ENCODE results near the gene TMEM108.

Gene TMEM108

GRCh38 chr3:133208184-133208583, 170.0 kb downstream of the TMEM108 start:
- H3K4me1 ChIP-seq (ENCODE audit: control insufficient read depth, insufficient read depth, low read length) = peaks cover 4% of the 10 kb centered on the region

DNA sequence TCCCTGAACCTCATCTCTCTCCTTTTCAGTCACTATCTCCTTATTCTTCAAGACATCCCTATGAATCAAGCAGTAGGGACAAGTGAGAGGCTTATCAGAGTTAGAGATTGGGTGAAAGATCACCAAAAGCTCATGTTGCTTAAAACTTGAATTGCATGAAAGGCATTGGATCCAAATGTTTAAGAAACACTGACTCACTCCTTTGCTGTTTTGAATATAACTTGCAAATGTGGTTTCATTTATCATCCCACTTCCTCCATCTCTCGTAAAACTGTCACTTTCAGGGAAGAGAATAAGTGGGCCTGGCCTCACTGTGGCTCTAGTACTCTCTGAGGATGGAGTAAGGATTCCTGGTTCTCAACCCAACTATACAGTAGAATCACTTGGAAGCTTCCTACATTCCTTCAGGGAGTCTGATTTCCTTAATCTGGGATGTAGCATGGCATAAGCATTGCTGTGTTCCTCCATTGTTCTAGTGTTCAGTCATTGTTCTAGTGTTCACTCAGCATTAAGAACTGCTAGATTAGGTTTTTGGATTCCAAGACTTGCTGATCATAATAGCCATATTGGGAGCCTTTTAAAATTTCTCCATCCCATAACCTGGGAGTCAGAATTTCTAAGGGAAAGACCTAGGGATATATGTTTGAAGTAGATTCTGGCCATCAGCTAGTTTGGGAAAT, 171.8 kb downstream of the TMEM108 start:
- Histone ChIP-seq H3K27me3 (ENCODE audit: control insufficient read depth, insufficient read depth, low read length, poor library complexity, severe bottlenecking) (no peaks in the 10 kb centered on the region), H3K9me3 (ENCODE audit: control insufficient read depth, low read length) (no peaks in the 10 kb centered on the region), H3K4me3 (ENCODE audit: insufficient read depth, low read depth, low read length) (no peak overlapping the region), H3K36me3 (ENCODE audit: control insufficient read depth, insufficient read depth, low read length) (no peaks in the 10 kb centered on the region), H3K27ac (ENCODE audit: insufficient read depth, low read depth, low read length, poor library complexity, severe bottlenecking) (no peak overlapping the region), H3K4me1 (ENCODE audit: control insufficient read depth, insufficient read depth, low read length) (peaks cover 4% of the 10 kb centered on the region)
- 100% methylated on average over 1 of the region's 1 CpG; no CpG with 5 or more reads in 1 of the 2 experiments for WGBS, 2 experiments

More at GRCh38 chr3:133208184-133208583, 170.0 kb downstream of the TMEM108 start:
- no peaks in the 10 kb centered on the region for H3K27me3 ChIP-seq (ENCODE audit: control insufficient read depth, insufficient read depth, low read length, poor library complexity, severe bottlenecking)
- H3K36me3 ChIP-seq (ENCODE audit: control insufficient read depth, insufficient read depth, low read length) = no peaks in the 10 kb centered on the region
- H3K9me3 ChIP-seq (ENCODE audit: control insufficient read depth, low read length) = no peaks in the 10 kb centered on the region
- H3K27ac ChIP-seq (ENCODE audit: insufficient read depth, low read depth, low read length, poor library complexity, severe bottlenecking) = no peak overlapping the region
- no peak overlapping the region for H3K4me3 ChIP-seq (ENCODE audit: insufficient read depth, low read depth, low read length)
- 91 to 93% methylated on average over 1 of the region's 1 CpG for WGBS, 2 experiments

DNA sequence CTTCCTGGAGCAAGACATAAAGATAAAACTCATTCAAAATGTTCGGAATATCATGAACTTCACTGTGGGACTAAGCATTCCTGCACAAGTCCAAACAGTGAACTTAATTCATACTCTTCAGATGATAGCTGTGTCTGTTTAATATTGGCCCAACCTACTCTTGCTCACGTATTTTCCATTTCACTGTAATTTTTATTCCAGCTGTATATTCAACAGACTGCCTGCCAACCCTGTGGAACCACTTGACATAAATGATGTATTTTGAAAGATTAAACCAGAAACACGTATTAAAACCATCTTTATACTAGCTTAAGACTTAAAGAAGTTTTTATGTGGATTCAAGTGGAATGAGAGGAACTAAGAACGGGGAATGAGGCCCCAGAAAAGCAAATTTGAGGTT, 172.5 kb downstream of the TMEM108 start:
- no peak overlapping the region for H3K4me3 ChIP-seq (ENCODE audit: insufficient read depth, low read depth, low read length)
- H3K9me3 ChIP-seq (ENCODE audit: control insufficient read depth, low read length) = no peaks in the 10 kb centered on the region
- no peaks in the 10 kb centered on the region for H3K36me3 ChIP-seq (ENCODE audit: control insufficient read depth, insufficient read depth, low read length)
- no peak overlapping the region for H3K27ac ChIP-seq (ENCODE audit: insufficient read depth, low read depth, low read length, poor library complexity, severe bottlenecking)
- H3K4me1 ChIP-seq (ENCODE audit: control insufficient read depth, insufficient read depth, low read length) = peaks cover 4% of the 10 kb centered on the region
- WGBS, 2 experiments = 87 to 91% methylated on average over 2 of the region's 4 CpGs
- H3K27me3 ChIP-seq (ENCODE audit: control insufficient read depth, insufficient read depth, low read length, poor library complexity, severe bottlenecking) = no peaks in the 10 kb centered on the region

DNA sequence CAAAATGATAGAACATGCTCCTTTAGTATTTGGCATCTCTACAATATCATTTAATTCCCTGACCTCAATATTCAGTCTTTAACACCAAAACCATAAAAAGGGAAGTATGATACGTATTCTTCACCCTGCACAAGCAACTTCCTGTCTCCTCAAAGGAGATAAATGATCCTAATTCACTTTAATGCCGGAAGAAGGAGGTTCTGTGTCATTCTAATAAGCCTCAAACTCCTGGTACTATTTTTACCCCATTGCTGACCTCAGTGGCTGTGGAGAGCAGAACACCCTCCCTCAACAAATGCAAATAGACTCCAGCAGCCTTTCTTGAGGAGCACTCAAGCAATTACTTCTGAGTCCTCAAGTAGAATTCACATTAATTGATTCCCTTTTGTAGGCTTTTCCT, 173.3 kb downstream of the TMEM108 start:
- no peaks in the 10 kb centered on the region for H3K36me3 ChIP-seq (ENCODE audit: control insufficient read depth, insufficient read depth, low read length)
- no peak overlapping the region for H3K27ac ChIP-seq (ENCODE audit: insufficient read depth, low read depth, low read length, poor library complexity, severe bottlenecking)
- H3K9me3 ChIP-seq (ENCODE audit: control insufficient read depth, low read length) = no peaks in the 10 kb centered on the region
- H3K4me1 ChIP-seq (ENCODE audit: control insufficient read depth, insufficient read depth, low read length) = peaks cover 4% of the 10 kb centered on the region
- no peaks in the 10 kb centered on the region for H3K27me3 ChIP-seq (ENCODE audit: control insufficient read depth, insufficient read depth, low read length, poor library complexity, severe bottlenecking)
- H3K4me3 ChIP-seq (ENCODE audit: insufficient read depth, low read depth, low read length) = no peak overlapping the region
- WGBS, 2 experiments = 49 to 61% methylated on average over 2 of the region's 2 CpGs

GRCh38 chr3:133211856-133212255, 173.7 kb downstream of the TMEM108 start:
- H3K27me3 ChIP-seq (ENCODE audit: control insufficient read depth, insufficient read depth, low read length, poor library complexity, severe bottlenecking) = no peaks in the 10 kb centered on the region
- no peak overlapping the region for H3K4me3 ChIP-seq (ENCODE audit: insufficient read depth, low read depth, low read length)
- H3K27ac ChIP-seq (ENCODE audit: insufficient read depth, low read depth, low read length, poor library complexity, severe bottlenecking) = no peak overlapping the region
- H3K36me3 ChIP-seq (ENCODE audit: control insufficient read depth, insufficient read depth, low read length) = no peaks in the 10 kb centered on the region
- H3K4me1 ChIP-seq (ENCODE audit: control insufficient read depth, insufficient read depth, low read length) = peaks cover 3% of the 10 kb centered on the region
- H3K9me3 ChIP-seq (ENCODE audit: control insufficient read depth, low read length) = no peaks in the 10 kb centered on the region

DNA sequence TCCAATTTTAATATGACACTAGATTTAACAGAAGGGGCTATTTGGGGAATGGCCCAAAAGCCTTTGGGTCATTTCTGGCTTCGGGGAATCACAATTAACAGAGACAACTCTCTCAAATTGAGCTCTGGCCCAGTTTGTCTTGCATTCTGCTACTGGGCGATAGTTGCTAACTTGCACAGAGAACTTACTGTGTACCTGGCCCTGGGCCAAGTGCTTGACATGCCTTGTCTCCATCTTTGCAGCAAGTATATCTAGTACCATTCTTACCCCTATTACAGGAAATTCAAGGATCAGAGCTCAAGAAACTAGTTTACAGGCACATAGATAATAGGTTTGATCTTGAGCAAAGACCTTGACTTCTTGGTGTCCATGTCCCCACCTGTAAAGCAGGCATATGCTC, 175.7 kb downstream of the TMEM108 start:
- 94 to 98% methylated on average over 2 of the region's 2 CpGs for WGBS, 2 experiments
- no peaks in the 10 kb centered on the region for H3K4me1 ChIP-seq (ENCODE audit: control insufficient read depth, insufficient read depth, low read length)
- H3K27me3 ChIP-seq (ENCODE audit: control insufficient read depth, insufficient read depth, low read length, poor library complexity, severe bottlenecking) = no peaks in the 10 kb centered on the region
- no peaks in the 10 kb centered on the region for H3K36me3 ChIP-seq (ENCODE audit: control insufficient read depth, insufficient read depth, low read length)
- H3K27ac ChIP-seq (ENCODE audit: insufficient read depth, low read depth, low read length, poor library complexity, severe bottlenecking) = no peak overlapping the region
- no peaks in the 10 kb centered on the region for H3K9me3 ChIP-seq (ENCODE audit: control insufficient read depth, low read length)
- H3K4me3 ChIP-seq (ENCODE audit: insufficient read depth, low read depth, low read length) = no peak overlapping the region

GRCh38 chr3:133227813-133228212, 189.6 kb downstream of the TMEM108 start:
- Histone ChIP-seq H3K4me3 (ENCODE audit: insufficient read depth, low read depth, low read length) (no peak overlapping the region), H3K27ac (ENCODE audit: insufficient read depth, low read depth, low read length, poor library complexity, severe bottlenecking) (no peak overlapping the region), H3K4me1 (ENCODE audit: control insufficient read depth, insufficient read depth, low read length) (no peaks in the 10 kb centered on the region), H3K27me3 (ENCODE audit: control insufficient read depth, insufficient read depth, low read length, poor library complexity, severe bottlenecking) (no peaks in the 10 kb centered on the region), H3K36me3 (ENCODE audit: control insufficient read depth, insufficient read depth, low read length) (no peaks in the 10 kb centered on the region), H3K9me3 (ENCODE audit: control insufficient read depth, low read length) (no peaks in the 10 kb centered on the region)
- WGBS, 2 experiments = 69 to 87% methylated on average over 2 to 3 of the region's 3 CpGs

DNA sequence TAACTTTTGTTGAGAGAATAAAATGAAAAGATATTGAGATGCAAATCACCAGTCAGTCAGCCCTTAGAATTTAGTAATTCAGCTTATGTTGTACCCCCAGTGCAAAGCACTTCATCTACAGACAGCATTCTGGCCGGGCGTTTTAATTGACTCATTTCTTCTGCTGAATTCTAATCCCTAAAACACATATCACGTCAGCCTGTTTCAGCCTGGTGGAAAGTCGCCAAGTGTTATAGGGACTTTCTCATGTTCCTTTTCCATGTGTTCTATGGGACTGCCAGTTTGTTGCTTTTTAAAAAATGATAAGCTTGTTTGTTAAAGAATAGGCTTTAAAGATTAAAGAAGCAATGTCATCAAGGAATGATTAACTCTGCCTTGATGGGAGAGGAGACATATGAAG, 192.0 kb downstream of the TMEM108 start:
- Histone ChIP-seq H3K27ac (ENCODE audit: insufficient read depth, low read depth, low read length, poor library complexity, severe bottlenecking) (no peak overlapping the region), H3K4me1 (ENCODE audit: control insufficient read depth, insufficient read depth, low read length) (no peaks in the 10 kb centered on the region), H3K9me3 (ENCODE audit: control insufficient read depth, low read length) (no peaks in the 10 kb centered on the region), H3K27me3 (ENCODE audit: control insufficient read depth, insufficient read depth, low read length, poor library complexity, severe bottlenecking) (no peaks in the 10 kb centered on the region), H3K4me3 (ENCODE audit: insufficient read depth, low read depth, low read length) (no peak overlapping the region), H3K36me3 (ENCODE audit: control insufficient read depth, insufficient read depth, low read length) (no peaks in the 10 kb centered on the region)
- WGBS, 2 experiments = 93 to 95% methylated on average over 4 of the region's 4 CpGs

- H3K27me3 ChIP-seq (ENCODE audit: control insufficient read depth, insufficient read depth, low read length, poor library complexity, severe bottlenecking) = no peaks in the 10 kb centered on the region
- no peak overlapping the region for H3K27ac ChIP-seq (ENCODE audit: insufficient read depth, low read depth, low read length, poor library complexity, severe bottlenecking)
- 93 to 95% methylated on average over 1 of the region's 1 CpG for WGBS, 2 experiments
- H3K4me1 ChIP-seq (ENCODE audit: control insufficient read depth, insufficient read depth, low read length) = no peaks in the 10 kb centered on the region
- H3K36me3 ChIP-seq (ENCODE audit: control insufficient read depth, insufficient read depth, low read length) = no peaks in the 10 kb centered on the region
- no peak overlapping the region for H3K4me3 ChIP-seq (ENCODE audit: insufficient read depth, low read depth, low read length)
- no peaks in the 10 kb centered on the region for H3K9me3 ChIP-seq (ENCODE audit: control insufficient read depth, low read length)
Measured at GRCh38 chr3:133236901-133237300, 198.7 kb downstream of the TMEM108 start.

GRCh38 chr3:133237380-133237779, 199.2 kb downstream of the TMEM108 start:
- Histone ChIP-seq H3K4me3 (ENCODE audit: insufficient read depth, low read depth, low read length) (no peak overlapping the region), H3K9me3 (ENCODE audit: control insufficient read depth, low read length) (no peaks in the 10 kb centered on the region), H3K27me3 (ENCODE audit: control insufficient read depth, insufficient read depth, low read length, poor library complexity, severe bottlenecking) (no peaks in the 10 kb centered on the region), H3K27ac (ENCODE audit: insufficient read depth, low read depth, low read length, poor library complexity, severe bottlenecking) (no peak overlapping the region), H3K36me3 (ENCODE audit: control insufficient read depth, insufficient read depth, low read length) (no peaks in the 10 kb centered on the region), H3K4me1 (ENCODE audit: control insufficient read depth, insufficient read depth, low read length) (no peaks in the 10 kb centered on the region)

DNA sequence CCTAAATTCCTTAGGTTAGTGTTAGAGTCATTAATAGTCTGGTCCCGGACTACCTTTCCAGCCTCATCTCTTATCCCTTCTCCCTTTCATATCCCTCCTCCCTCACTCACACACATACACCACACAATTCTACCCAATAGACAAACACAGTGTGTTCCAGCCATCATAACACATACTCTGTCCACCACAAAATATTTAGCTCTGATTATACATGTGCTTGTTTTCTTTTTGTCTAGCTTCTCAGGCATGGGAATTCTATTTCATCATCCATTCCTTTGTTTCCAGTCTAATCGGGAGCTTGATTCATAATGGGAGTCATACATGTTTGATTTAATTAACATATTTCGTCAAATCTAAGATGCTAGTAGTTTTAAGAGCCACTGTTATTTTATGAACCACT, 199.8 kb downstream of the TMEM108 start:
- no peaks in the 10 kb centered on the region for H3K4me1 ChIP-seq (ENCODE audit: control insufficient read depth, insufficient read depth, low read length)
- no peak overlapping the region for H3K4me3 ChIP-seq (ENCODE audit: insufficient read depth, low read depth, low read length)
- H3K36me3 ChIP-seq (ENCODE audit: control insufficient read depth, insufficient read depth, low read length) = no peaks in the 10 kb centered on the region
- no peaks in the 10 kb centered on the region for H3K9me3 ChIP-seq (ENCODE audit: control insufficient read depth, low read length)
- no peak overlapping the region for H3K27ac ChIP-seq (ENCODE audit: insufficient read depth, low read depth, low read length, poor library complexity, severe bottlenecking)
- WGBS, 2 experiments = 92 to 97% methylated on average over 2 to 3 of the region's 3 CpGs
- no peaks in the 10 kb centered on the region for H3K27me3 ChIP-seq (ENCODE audit: control insufficient read depth, insufficient read depth, low read length, poor library complexity, severe bottlenecking)

Measured in ectodermal cell (in vitro differentiated cells).